GM12878 (cell line): ENCODE measurements around the gene LRRC27. TPM values are rescaled to one million over a fixed set of nuclear protein-coding genes. Genes with fewer than 3 reads are reported as not detected.

Experiments
- ATAC-seq: fragments of 200-7000 bp; cut with Tn5 transposase; 3 replicates; pipeline ENCODE4 v1.9.1; 2020; ENCODE audit warnings: mild to moderate bottlenecking, moderate library complexity
- BruUV-seq: library from RNA; stranded (reverse); fragments of 400-500 nt; replicated peaks from 2 replicates; lab custom pipeline; 2021; lab: Mats Ljungman, UMichigan
- CTCF ChIA-PET: fragments of 300-600 bp; sonication (Branson Sonifier 250); formaldehyde crosslinking; extraction: SDS; loops from one replicate; lab custom pipeline; 2021; ENCODE audit warnings: inconsistent platforms; lab: Yijun Ruan, JAX
- POLR2A ChIA-PET: fragments of 350-600 bp; formaldehyde crosslinking; extraction: SDS; loops from one replicate; lab custom pipeline; 2021; ENCODE audit warnings: inconsistent platforms; lab: Charles Lee
- RAD21 ChIA-PET: fragments of 300-600 bp; sonication (Branson Sonifier 250); formaldehyde crosslinking; loops from one replicate; lab custom pipeline; 2023; ENCODE audit warnings: antibody characterized with exemption; ENCODE audit not compliant: unreplicated experiment; lab: Charles Lee
- SMC1A ChIA-PET: fragments of 300-600 bp; sonication (Branson Sonifier 250); formaldehyde crosslinking; loops from one replicate; lab custom pipeline; 2023; ENCODE audit not compliant: unreplicated experiment, uncharacterized antibody; lab: Charles Lee
- DNase-seq: peaks from one replicate; pipeline ENCODE4 v3.0.0-alpha.2; 2011; ENCODE audit warnings: low read depth, low spot score
- FAIRE-seq: peaks from 3 replicates; lab custom pipeline; 2011; peaks lifted over from hg19 to GRCh38; lab: Jason Lieb, UNC
- H2AFZ ChIP-seq: 2 replicates; pipeline ENCODE4 v1.6.0; 2011; ENCODE audit warnings: low read depth, low read length, control low read depth; ENCODE audit not compliant: control insufficient read depth
- H3K27ac ChIP-seq: 2 replicates; pipeline ENCODE4 v1.5.1; 2011; ENCODE audit warnings: control low read depth; ENCODE audit not compliant: control insufficient read depth, insufficient read depth
- H3K27me3 ChIP-seq, 2 experiments: replicated peaks in 1 of 2; 2 replicates each; pipeline versions ENCODE4 v1.6.0 to v1.6.1; 2011; ENCODE audit warnings: low read length in 1 of 2; ENCODE audit not compliant: control insufficient read depth in 2 of 2, insufficient read depth in 2 of 2
- H3K36me3 ChIP-seq, 2 experiments: 2 replicates each; pipeline ENCODE4 v1.5.1; 2011; ENCODE audit warnings: low read length in 1 of 2; ENCODE audit not compliant: control insufficient read depth in 2 of 2, insufficient read depth in 2 of 2
- H3K4me1 ChIP-seq: 2 replicates; pipeline ENCODE4 v1.6.1; 2011; ENCODE audit warnings: mild to moderate bottlenecking, low read length, moderate library complexity, mixed read lengths; ENCODE audit not compliant: control insufficient read depth, insufficient read depth
- H3K4me2 ChIP-seq: 2 replicates; pipeline ENCODE4 v1.6.0; 2011; ENCODE audit warnings: control low read depth; ENCODE audit not compliant: control insufficient read depth, insufficient read depth
- H3K4me3 ChIP-seq: fragments of 200-600 bp; sonication (generic); 2 replicates; pipeline ENCODE4 v1.5.1; 2016
- H3K79me2 ChIP-seq: 2 replicates; pipeline ENCODE4 v1.6.0; 2011; ENCODE audit warnings: low read length; ENCODE audit not compliant: control insufficient read depth, insufficient read depth
- H3K9ac ChIP-seq: 2 replicates; pipeline ENCODE4 v1.8.0; 2011; ENCODE audit warnings: low read length, control low read depth, mixed read lengths; ENCODE audit not compliant: control insufficient read depth, insufficient read depth
- H3K9me3 ChIP-seq: replicated peaks from 3 replicates; pipeline ENCODE4 v1.5.1; 2011; ENCODE audit warnings: mild to moderate bottlenecking, low read length; ENCODE audit not compliant: control insufficient read depth, insufficient read depth
- H4K20me1 ChIP-seq: 2 replicates; pipeline ENCODE4 v1.6.0; 2011; ENCODE audit not compliant: control insufficient read depth, insufficient read depth
- E2F4 ChIP-seq: IDR thresholded peaks from 2 replicates; pipeline ENCODE4 v1.6.1; 2012; ENCODE audit warnings: low read depth, low read length, improper control_type of control experiment
- GATAD2B ChIP-seq: fragments of 450-650 bp; conservative IDR thresholded peaks from 2 replicates; pipeline ENCODE4 v1.6.1; 2017; ENCODE audit warnings: low read depth, mild to moderate bottlenecking, moderate library complexity
- HCFC1 ChIP-seq: fragments of 150-350 bp; IDR thresholded peaks from 2 replicates; pipeline ENCODE4 v1.6.1; 2014; ENCODE audit warnings: low read length
- IKZF2 ChIP-seq, 2 experiments: fragments of 450-650 bp; IDR thresholded peaks; 2 replicates each; pipeline ENCODE4 v1.6.1; 2017; ENCODE audit warnings: mild to moderate bottlenecking in 2 of 2, moderate library complexity in 2 of 2
- MYC ChIP-seq: IDR thresholded peaks from 2 replicates; pipeline ENCODE4 v1.6.1; 2011; ENCODE audit warnings: mild to moderate bottlenecking, low read length, moderate library complexity, inconsistent platforms; ENCODE audit not compliant: insufficient read depth, insufficient replicate concordance, insufficient read length, severe bottlenecking
- NFIC ChIP-seq: IDR thresholded peaks from 2 replicates; pipeline ENCODE4 v1.6.1; 2012; ENCODE audit warnings: low read depth, mild to moderate bottlenecking, inconsistent platforms, low read length, moderate library complexity
- RCOR1 ChIP-seq: conservative IDR thresholded peaks from 2 replicates; pipeline ENCODE4 v1.6.1; 2012; ENCODE audit warnings: low read depth, low read length, improper control_type of control experiment
- SMAD5 ChIP-seq: IDR thresholded peaks from 2 replicates; pipeline ENCODE4 v1.6.1; 2016; ENCODE audit warnings: antibody characterized with exemption, low read depth
- TAF1 ChIP-seq: IDR thresholded peaks from 2 replicates; pipeline ENCODE4 v1.6.1; 2011; ENCODE audit warnings: mild to moderate bottlenecking, low read depth, low read length, borderline replicate concordance
- WGBS: methylation state at CpG from one replicate; pipeline ENCODE4 v1.1.6; 2016; ENCODE audit warnings: low lambda C conversion rate; ENCODE audit not compliant: insufficient replicate concordance, insufficient coverage; ENCODE audit errors: missing lambda C conversion rate; 5-methylcytosine and 5-hydroxymethylcytosine counted together
- in situ Hi-C: fragments of 300-500 bp; cut with MboI; formaldehyde crosslinking; loops from 9 replicates; pipeline ENCODE4 v1.14.3; 2018; ENCODE audit warnings: mixed read lengths
- intact Hi-C: fragments of 100-400 bp; cut with micrococcal nuclease; formaldehyde crosslinking; loops from one replicate; pipeline ENCODE4 v1.14.2; 2022; ENCODE audit not compliant: unreplicated experiment
- polyA plus RNA-seq, 11 experiments: library from polyadenylated mRNA; depleted of rRNA in 4 of 11; unstranded in 6 of 11; stranded (reverse) in 5 of 11; fragments of >200 nt; fragmentation: Nextera tagmentation in 4 of 11; fragmentation: Illumina TruSeq in 1 of 11; extraction: Ambion mirVana in 4 of 11; extraction: Trizol in 1 of 11; gene quantifications; 1 replicate in 1 of 11; 2 replicates in 10 of 11; pipeline versions ENCODE4 v1.2.1 to v1.2.3, GENCODE V29; 2011 to 2016; ENCODE audit warnings: inconsistent platforms in 2 of 11, missing spikeins in 2 of 11, low read depth in 1 of 11
- total RNA-seq, 4 experiments: library from RNA; depleted of rRNA in 3 of 4; stranded (reverse); fragments of >200 nt in 3 of 4; fragmentation: Illumina TruSeq in 1 of 4; extraction: Trizol in 1 of 4; gene quantifications; 2 replicates each; pipeline versions ENCODE4 v1.2.1 to v1.2.3, GENCODE V29; 2013 to 2021
- TF ChIP-seq, protein P1 (sequence below): IDR thresholded peaks from 2 replicates; pipeline ENCODE4 v1.6.1; 2011; ENCODE audit warnings: mild to moderate bottlenecking, low read depth, low read length, moderate library complexity; ENCODE audit not compliant: insufficient replicate concordance

LRRC27 gene
- total and polyA plus RNA-seq, 10 of the 15 experiments (the other 5 are each of a cell fraction or from before 2014, with no cell fraction given), result 0.48 to 6.9 (median 4.7) TPM

DNA sequence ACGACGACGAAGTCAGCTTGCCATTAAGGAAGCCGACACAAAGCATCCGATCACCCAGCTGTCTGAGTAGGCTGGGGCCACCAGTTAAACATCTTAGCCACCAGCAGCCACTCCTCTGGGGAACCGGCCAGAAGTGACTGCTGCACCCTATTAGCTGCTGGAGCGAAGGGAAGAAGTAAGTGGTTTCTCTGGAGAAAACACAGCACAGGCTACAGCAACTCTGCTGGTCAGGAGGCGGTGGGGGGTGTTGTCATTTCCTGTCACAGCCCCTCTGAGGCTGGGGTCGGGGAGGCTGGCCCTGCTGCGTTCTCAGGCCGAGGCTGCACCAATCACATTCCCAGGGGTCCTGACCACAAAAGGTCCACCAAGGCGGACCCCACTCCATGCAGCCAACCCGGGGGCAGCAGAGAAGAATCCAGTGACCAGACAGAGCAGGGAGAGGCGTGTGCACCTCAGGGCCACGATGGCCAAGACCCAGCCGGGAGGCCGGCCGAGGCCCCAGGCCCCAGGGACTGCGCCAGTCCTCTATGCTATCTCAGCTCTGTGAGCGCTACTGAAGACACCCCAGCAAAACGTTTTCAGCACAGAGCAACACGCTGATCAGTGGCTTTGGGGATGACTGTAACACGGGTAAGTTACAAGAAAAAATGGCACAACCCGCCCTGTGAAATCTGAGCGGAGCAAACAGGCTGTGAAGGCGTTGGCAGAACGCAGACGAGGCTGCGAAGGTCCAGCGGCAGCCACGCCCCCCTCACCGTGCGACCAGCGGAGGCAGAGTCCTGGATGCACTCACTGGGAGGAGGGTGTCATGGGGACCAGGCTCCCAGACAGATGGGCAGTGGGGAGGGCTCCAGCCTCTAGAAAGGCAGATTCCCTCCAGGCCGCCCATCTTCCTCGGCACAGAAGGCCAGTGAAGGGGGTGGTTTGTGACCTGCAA is 49.1 kb upstream of the LRRC27 start:
- POLR2A ChIA-PET, result no interaction called here
- RAD21 ChIA-PET, result no interaction called here
- intact Hi-C loops (no loop called here), in situ Hi-C loops (no loop called here)
- H3K27ac ChIP-seq, result no peak overlapping the region
- no peaks in the 10 kb centered on the region for H3K27me3 ChIP-seq
- no peak overlapping the region for H2AFZ ChIP-seq
- no peak overlapping the region for H3K4me3 ChIP-seq
- no peaks in the 10 kb centered on the region for H3K79me2 ChIP-seq
- 52% methylated on average over 33 of the region's 36 CpGs for WGBS
- DNase-seq (no peak), ATAC-seq (no peak), FAIRE-seq (no peak)
- no peak for TF ChIP-seq E2F4
- TF ChIP-seq TAF1, result no peak
- TF ChIP-seq GATAD2B, result no peak
- no peak for TF ChIP-seq MYC
- TF ChIP-seq, protein P1, sequence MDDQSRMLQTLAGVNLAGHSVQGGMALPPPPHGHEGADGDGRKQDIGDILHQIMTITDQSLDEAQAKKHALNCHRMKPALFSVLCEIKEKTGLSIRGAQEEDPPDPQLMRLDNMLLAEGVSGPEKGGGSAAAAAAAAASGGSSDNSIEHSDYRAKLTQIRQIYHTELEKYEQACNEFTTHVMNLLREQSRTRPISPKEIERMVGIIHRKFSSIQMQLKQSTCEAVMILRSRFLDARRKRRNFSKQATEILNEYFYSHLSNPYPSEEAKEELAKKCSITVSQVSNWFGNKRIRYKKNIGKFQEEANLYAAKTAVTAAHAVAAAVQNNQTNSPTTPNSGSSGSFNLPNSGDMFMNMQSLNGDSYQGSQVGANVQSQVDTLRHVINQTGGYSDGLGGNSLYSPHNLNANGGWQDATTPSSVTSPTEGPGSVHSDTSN, result no peak
- no peak for TF ChIP-seq SMAD5
- no peak for TF ChIP-seq NFIC
- TF ChIP-seq IKZF2 (IDR thresholded peaks at IDR 0.05), result no peak
- TF ChIP-seq RCOR1, result no peak
- TF ChIP-seq HCFC1, result no peak
- no peak overlapping the region for H3K9ac ChIP-seq
- no peaks in the 10 kb centered on the region for H4K20me1 ChIP-seq
- H3K4me2 ChIP-seq, result no peak overlapping the region
- H3K4me1 ChIP-seq, result no peaks in the 10 kb centered on the region
- no peaks in the 10 kb centered on the region for H3K9me3 ChIP-seq
- SMC1A ChIA-PET, result no interaction called here
- BruUV-seq, result no TSS peak
- no peaks in the 10 kb centered on the region for H3K36me3 ChIP-seq
- CTCF ChIA-PET, result no interaction called here
